ENCODE measurements around the gene CDK14.

Gene CDK14

DNA sequence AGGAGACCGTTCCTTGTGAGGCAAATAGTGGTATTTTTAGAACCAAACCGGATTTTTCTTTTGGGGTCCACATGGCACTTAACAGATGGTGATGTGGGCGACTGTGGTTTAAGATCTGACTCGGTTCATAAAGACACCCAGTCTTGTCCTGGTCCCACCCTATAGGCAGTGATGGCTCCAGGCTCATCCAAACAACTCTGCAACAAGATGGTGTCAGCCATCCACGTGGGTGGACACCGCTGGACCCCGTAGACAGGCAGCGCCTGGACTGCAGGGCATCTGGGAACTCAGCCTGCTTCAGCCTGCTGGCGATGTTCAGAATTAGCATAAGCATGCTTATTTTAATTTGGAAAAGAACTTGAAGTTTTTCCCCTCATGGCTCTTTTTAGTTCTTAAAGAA, 409.7 kb downstream of the CDK14 start:
- in situ Hi-C loops (cut with MboI; ENCODE audit: low pct_unique_long_range_greater_than_20kb, low sequenced_read_pairs, unreplicated experiment), result no loop called here
- DNase-seq (ENCODE audit: low spot score), result no peak
- TF ChIP-seq, protein P1, sequence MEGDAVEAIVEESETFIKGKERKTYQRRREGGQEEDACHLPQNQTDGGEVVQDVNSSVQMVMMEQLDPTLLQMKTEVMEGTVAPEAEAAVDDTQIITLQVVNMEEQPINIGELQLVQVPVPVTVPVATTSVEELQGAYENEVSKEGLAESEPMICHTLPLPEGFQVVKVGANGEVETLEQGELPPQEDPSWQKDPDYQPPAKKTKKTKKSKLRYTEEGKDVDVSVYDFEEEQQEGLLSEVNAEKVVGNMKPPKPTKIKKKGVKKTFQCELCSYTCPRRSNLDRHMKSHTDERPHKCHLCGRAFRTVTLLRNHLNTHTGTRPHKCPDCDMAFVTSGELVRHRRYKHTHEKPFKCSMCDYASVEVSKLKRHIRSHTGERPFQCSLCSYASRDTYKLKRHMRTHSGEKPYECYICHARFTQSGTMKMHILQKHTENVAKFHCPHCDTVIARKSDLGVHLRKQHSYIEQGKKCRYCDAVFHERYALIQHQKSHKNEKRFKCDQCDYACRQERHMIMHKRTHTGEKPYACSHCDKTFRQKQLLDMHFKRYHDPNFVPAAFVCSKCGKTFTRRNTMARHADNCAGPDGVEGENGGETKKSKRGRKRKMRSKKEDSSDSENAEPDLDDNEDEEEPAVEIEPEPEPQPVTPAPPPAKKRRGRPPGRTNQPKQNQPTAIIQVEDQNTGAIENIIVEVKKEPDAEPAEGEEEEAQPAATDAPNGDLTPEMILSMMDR (IDR thresholded peaks at IDR 0.05; ENCODE audit: extremely low read depth, insufficient read depth, missing control alignments), result no peak

DNA sequence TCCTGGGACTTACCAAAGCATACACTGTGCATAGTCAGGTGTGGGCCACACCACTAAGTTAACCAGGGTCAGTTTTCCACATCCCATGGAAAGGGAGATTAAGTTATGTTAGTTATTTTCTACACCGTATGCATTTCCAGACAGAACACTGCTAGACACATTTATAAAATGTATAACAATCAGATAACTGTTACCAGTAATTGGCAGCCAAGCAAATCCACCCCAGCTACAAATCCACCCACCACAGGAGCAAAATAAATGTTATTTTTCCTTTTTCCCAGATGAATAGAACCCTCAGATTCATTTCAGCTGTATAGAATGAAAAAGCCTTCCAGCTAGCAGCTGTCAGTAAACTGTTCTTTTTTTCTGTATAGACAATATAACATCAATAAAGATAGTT, 411.2 kb downstream of the CDK14 start:
- DNase-seq (ENCODE audit: low spot score), result no peak
- in situ Hi-C loops (cut with MboI; ENCODE audit: low pct_unique_long_range_greater_than_20kb, low sequenced_read_pairs, unreplicated experiment), result no loop called here
- TF ChIP-seq, protein P1 (IDR thresholded peaks at IDR 0.05; ENCODE audit: extremely low read depth, insufficient read depth, missing control alignments), result no peak

DNA sequence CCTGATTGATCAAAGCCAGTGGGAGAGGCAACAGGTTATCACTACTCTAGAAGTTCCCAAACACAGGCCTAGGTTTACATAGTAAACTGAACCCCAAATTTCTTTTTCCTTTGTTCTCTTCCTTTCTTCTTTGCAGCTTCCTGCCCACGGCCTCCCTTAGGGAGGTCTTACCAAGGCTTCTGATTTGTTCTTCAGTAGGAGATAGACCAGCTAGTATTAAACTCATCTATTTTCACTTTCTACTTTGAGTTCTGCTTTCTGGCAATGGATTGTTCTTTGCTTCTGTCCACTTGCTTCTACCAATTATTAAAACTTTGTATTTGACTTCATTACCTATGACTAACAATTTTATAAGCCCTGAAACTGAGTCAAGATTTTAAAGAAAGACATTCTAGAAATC, 417.0 kb downstream of the CDK14 start:
- DNase-seq (ENCODE audit: low spot score), result no peak
- TF ChIP-seq, protein P1 (IDR thresholded peaks at IDR 0.05; ENCODE audit: extremely low read depth, insufficient read depth, missing control alignments), result no peak
- in situ Hi-C loops (cut with MboI; ENCODE audit: low pct_unique_long_range_greater_than_20kb, low sequenced_read_pairs, unreplicated experiment), result no loop called here

DNA sequence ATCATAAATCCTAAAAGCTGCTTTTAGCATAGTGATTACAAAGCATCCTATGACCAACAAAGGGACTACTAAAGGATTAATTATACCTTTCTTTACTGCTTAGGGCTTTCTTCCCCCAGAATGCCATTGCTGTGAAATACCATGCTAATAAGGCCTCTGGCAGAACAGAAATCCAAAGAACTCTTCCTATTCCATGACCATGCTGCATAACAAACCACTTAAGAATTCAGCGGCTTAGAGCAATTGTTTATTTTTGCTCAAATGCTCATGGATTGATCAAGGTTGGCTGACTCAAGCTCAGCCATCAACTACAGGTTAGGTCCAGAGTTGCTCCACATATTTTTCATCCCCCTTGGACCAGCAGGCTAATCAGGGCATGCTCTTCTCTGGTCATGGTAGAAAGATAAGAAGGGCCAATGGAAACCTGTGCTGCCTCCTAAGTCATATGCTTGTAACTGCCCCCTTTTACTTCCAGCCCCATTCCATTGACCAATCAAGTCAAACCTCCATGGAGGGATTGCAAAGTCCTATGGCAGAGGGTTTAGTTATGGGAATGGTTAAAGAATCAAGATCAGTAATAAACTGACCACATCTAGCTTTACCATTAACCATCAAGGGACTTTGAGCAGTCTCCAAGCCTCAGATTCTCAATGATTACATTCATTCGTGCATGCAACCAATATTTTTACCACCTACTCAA, 423.7 kb downstream of the CDK14 start:
- in situ Hi-C loops (cut with MboI; ENCODE audit: low pct_unique_long_range_greater_than_20kb, low sequenced_read_pairs, unreplicated experiment), result loop anchor here (10.0 kb wide), 1 partner anchor 315 kb away; no protein-coding TSS in a partner anchor
- TF ChIP-seq, protein P1 (IDR thresholded peaks at IDR 0.05; ENCODE audit: extremely low read depth, insufficient read depth, missing control alignments), result no peak
- DNase-seq (ENCODE audit: low spot score), result no peak

DNA sequence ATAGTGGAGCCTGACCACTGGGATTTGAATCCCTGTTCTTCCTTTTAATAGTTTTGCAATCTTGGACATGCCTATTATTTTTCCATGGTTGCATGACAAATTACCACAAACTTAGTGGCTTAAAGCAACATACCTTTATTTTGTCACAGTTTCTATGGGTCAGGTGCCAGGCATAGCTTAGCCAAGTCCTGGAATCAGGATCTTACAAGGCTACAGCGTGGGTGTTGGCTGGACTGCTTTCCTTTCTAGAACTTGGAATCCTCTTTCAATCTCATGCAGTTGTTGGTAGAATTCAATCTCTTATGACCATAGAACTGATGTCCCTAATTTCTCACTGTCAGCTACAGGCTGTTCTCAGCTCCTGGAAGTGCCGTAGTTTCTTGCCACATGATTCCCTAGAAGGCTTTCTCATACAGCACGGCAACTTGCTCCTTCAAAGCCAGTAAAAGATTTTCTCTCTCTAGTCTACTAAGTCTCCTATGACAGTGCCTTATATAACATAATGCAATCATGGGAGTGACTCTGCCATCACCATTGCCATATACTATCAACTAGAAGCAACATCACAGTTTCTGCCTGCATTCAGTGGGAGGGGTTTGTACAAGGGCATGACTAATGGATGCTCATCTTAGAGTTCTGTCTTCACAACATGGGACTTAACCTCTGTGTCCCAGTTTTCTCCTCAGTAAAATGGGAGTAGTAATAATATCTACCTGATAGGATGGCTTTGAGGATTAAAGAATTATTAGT, 424.7 kb downstream of the CDK14 start:
- in situ Hi-C loops (cut with MboI; ENCODE audit: low pct_unique_long_range_greater_than_20kb, low sequenced_read_pairs, unreplicated experiment), result loop anchor here (10.0 kb wide), 1 partner anchor 316 kb away; no protein-coding TSS in a partner anchor
- DNase-seq (ENCODE audit: low spot score), result no peak
- TF ChIP-seq, protein P1 (IDR thresholded peaks at IDR 0.05; ENCODE audit: extremely low read depth, insufficient read depth, missing control alignments), result no peak

DNA sequence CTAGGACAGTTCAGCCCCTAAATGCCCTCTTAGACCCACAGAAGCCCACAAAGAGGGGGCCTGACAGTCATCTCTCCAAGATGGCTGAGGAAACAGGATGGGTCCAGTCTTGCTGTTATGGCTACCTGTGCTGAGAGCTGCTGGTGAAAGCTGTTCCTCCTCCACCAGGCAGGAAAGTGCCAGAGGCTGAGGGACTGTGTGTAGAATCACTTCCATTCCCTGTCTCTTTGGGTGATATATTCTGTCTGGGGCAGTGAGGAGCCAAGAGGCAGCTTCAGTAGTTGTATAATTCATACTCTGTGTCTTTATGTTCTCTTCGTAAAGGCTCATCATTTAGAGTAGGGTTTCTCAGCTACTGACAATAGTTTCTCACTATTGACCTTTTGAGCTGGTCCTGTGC, 425.8 kb downstream of the CDK14 start:
- no peak for DNase-seq (ENCODE audit: low spot score)
- in situ Hi-C loops (cut with MboI; ENCODE audit: low pct_unique_long_range_greater_than_20kb, low sequenced_read_pairs, unreplicated experiment), result loop anchor here (10.0 kb wide), 1 partner anchor 317 kb away; no protein-coding TSS in a partner anchor

More for the DNA sequence above, 425.8 kb downstream of the CDK14 start:
- TF ChIP-seq, protein P1 (IDR thresholded peaks at IDR 0.05; ENCODE audit: extremely low read depth, insufficient read depth, missing control alignments), result no peak
